GM19463 (cell line): ENCODE measurements around the gene DSG3.
"Not testable (repeated sequence)": the region's sequence is repeated elsewhere in the genome, so short reads cannot be mapped to it uniquely, and the experiment has no call there.

Experiments used
- ATAC-seq: cut with Tn5 transposase; IDR thresholded peaks from one replicate; pipeline ENCODE4 v1.9.1; 2021; ENCODE audit warnings: mild to moderate bottlenecking, moderate library complexity; ENCODE audit not compliant: unreplicated experiment

The DSG3 gene

DNA sequence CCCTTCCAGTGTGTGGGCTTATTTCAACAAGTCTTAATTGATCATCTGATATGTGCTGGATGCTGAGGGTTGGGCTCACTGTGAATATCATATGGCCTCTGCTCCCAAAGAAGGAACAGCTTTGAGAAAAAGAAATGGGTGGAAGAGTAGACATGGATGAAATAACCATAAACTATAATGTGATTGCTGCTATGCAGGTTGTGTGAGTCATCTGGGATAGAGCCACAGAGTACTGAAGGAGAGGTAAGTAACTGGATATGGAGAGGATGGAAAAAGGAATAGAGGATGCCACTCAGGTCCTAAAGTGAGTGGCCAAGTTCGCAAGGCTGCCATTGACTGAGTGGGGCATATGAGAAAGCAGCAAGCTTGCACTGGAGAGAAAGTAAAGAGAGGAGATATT is 41.8 kb downstream of the DSG3 start:
- no peak for ATAC-seq

DNA sequence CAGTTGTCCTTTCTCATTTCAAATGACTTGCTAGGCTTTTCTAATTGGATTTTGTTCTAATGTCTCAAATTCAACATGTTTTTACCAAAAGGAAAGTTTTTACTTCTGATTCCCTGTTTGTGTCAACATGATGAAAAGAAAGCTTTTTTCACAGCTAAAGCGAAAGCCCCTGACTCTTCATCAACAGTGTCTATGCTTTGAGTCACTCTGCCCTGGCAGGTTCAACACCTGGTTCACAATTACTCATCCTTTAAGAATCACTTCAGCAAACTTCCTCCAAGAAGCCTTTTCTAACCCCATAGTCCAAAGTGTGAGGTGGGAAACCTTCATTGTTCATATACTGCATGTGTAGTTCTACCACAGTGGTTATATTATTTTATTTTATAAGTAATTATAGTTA is 42.8 kb downstream of the DSG3 start:
- ATAC-seq: peak; percentile 88

DNA sequence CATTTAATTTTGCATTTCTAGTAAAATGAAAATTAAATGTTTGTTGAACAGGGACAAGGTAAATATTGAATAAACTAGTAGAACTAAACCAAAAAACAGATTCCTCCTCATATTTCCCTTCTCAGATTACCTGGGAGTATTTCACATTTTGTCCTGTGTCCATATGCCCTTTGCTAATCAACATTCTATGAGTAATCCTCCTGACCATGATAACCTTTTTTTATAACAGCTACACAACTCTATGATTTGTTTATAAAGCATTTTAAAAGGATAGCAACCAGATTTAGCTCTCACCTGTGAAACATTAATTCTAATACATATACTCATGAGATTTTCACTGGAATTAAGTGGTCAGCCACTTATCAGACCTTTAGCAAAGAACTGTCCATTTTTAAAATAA is 43.3 kb downstream of the DSG3 start:
- ATAC-seq: no peak

GRCh38 chr18:31491586-31491985 is 44.0 kb downstream of the DSG3 start:
- no peak for ATAC-seq

GRCh38 chr18:31492671-31493070 is 45.1 kb downstream of the DSG3 start:
- no peak for ATAC-seq

DNA sequence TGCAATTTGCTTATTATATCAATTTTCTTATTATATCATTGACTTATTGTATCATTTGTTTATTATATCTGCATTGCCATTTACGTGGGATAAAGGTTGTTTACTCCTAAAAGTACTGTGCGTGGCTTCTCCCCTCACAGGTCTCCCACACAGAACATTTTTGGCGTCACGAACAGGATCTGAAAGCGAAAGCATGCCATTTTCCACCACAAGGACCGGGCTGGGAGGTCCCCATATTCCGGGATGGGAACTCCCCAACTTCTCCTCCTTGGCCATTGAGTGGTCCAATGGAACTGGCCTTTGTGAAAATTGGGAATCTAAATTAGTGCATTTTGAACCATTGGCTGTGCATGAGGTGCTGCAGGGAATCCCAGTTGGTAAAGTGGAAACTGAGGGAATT is 45.6 kb downstream of the DSG3 start:
- ATAC-seq: no peak

DNA sequence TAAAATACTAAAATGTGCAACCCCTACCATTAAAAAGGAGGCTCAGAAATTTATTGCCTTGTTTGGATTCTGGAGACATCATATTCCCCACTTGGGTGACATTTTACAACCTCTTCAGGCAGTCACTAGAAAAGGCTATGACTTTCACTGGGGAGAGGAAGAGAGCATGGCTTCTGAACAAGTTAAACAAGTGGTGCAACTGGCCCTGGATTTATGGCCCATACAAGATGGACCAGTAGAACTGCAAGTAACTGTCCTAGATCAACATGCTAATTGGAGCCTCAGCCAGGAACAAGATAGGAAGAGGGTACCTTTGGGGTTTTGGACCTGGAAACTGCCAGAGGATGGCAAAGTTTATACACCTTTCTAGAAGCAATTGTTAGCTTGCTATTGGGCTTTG is 46.4 kb downstream of the DSG3 start:
- ATAC-seq: no peak

DNA sequence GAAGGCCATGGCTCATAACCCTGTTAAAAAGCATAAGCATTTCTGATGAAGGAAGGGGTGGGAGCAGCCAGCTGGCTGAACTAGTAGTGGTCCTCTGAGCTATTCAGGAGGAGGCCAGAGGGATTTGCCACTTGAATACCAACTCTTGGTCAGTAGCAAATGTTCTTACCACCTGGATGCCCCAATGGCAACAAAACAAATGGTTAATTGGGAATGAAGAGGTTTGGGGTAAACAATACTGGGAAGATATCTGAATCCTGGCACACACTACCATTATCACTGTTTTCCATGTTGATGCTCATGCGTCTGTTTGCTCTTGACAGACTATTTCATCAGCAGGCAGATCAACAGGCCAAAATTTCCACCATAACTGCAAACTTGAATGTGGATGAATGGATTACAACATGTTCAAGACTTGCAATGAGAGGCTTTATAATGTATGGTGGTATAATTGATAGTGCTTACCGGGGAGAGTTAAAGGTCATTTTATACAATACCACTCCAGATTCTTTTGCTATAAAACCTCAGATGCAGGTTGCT is 47.2 kb downstream of the DSG3 start:
- not testable (repeated sequence) for ATAC-seq

- no peak for ATAC-seq
These were observed 49.9 kb downstream of the DSG3 start for GRCh38 chr18:31497404-31497835.

GRCh38 chr18:31497836-31498573 is 50.5 kb downstream of the DSG3 start, which contains the start of gene DSG2:
TSS of gene DSG2 (plus strand) at chr18:31498177. CDS start at chr18:31498252, 75 bp downstream.
- ATAC-seq: peak; percentile 52

DNA sequence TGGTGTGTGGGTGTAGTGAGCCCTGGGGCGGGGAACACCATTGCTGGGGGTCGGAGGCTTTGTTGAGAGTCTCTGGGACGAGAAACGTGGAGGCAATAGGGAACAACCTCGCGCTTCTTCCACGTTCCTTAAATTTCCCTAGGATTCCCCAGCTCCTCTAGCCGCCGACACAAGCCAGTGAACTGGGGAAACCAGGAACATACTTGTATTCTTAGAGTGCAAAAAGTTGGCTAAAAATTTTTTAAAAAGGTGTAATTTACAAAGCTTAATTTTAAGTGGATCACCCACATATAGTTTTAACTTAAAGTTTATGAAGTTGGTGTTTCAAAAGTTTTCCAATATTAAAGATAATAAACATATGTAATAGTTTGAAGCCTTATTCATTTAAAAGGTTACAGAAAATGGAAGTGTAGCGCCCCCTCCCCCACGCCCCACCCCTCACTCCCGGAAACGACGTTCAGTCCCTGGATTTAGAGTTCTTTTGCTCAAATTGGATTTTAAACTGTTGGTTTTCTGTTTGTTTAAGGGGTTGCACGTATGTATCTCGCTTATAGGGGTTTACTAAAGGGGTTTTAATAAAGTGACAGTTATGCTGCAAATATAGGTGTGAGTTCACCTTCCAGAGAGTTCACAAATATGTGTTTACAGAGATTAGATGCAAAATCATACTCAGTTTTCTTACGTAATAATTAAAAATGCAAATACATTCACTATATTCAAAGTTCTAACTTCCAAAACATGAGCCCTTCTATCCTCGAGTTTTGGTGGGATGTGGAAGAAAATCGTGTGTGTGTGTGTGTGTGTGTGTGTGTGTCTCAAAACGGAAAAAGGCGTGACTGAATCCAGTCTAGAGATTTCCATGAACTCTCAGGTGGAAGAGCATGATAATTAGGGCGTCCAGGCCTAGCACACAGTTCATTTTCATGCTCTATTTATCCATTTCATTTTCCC is 51.3 kb downstream of the DSG3 start:
- ATAC-seq: peak; percentile 12

GRCh38 chr18:31500051-31500688 is 52.6 kb downstream of the DSG3 start:
- ATAC-seq: peak; percentile 72

DNA sequence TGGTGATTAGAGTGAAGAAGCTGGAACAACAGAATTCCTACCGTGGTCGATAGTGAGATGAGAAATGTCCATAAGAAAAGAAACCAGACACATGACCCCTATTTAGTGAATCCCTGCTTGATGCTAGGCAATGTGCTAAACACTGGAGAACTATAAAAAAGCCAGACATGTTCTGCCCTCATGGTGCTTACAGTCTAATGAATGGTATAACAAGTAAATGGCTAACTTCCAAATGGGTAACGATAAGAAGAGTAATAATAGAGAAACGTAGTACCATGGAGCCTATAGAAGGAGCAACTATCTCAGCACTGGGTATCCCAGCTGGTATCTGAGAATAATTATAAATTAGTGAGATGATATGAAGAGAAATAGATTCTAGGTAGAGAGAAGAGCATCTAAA is 55.5 kb downstream of the DSG3 start:
- no peak for ATAC-seq

DNA sequence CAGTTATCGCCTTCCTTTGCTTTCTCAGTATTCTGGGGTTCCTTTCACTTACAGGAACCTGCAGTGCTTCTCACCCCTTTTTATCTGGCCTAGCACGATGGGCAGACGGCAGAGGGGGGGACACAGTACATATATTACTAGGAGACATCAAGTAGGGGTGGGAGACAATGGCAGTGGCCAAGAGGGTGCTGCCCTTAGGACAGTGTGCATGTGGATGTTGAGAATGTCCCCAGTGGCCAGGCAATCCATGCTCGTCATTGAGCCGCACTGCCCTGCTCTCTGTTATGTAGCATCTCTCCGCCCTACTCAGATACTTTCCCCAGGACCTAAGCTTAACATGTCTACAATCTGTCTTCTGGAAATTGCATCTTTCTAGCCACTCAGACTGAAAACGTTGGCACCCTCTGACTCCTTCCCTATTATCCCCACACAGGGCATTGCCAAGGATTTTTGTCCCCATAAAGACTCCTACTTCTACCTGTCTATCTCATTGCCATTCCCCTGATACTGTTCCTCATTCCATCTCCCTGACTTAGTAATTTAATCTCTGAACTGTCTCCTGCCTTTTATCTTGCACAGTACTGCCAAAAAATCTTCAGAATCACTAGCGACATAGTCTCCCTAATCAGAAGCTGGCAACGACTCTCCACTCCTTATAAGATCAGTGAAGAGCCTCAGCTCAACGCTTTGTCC is 57.1 kb downstream of the DSG3 start:
- no peak for ATAC-seq

GRCh38 chr18:31505156-31505555 is 57.6 kb downstream of the DSG3 start:
- no peak for ATAC-seq

- no peak for ATAC-seq
These were observed 58.6 kb downstream of the DSG3 start for GRCh38 chr18:31506024-31506742.

DNA sequence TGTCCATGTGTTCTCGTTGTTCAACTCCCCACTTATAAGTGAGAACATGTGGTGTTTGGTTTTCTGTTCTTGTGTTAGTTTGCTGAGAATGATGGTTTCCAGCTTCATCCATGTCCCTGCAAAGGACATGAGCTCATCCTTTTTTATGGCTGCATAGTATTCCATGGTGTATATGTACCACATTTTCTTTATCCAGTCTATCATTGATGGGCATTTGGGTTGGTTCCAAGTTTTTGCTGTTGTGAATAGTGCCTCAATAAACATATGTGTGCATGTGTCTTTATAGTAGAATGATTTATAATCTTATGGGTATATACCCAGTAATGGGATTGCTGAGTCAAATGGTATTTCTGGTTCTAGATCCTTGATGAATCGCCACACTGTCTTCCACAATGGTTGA is 59.6 kb downstream of the DSG3 start:
- ATAC-seq: not testable (repeated sequence)

- no peak for ATAC-seq
These were observed 61.2 kb downstream of the DSG3 start for GRCh38 chr18:31508781-31509180.

- ATAC-seq: no peak
These were observed 62.0 kb downstream of the DSG3 start for GRCh38 chr18:31509571-31509970.

- no peak for ATAC-seq
These were observed 62.8 kb downstream of the DSG3 start for GRCh38 chr18:31510319-31510718.
